Heart right ventricle (tissue), 16 donors: Measurements from ENCODE around the gene SPSB1. TPM values are rescaled to one million over a fixed set of nuclear protein-coding genes. Genes with fewer than 3 reads are reported as not detected.

ENCODE experiments used
- ATAC-seq, 8 donors: fragments of 200-7000 bp; cut with Tn5 transposase; one replicate each; pipeline ENCODE4 v1.9.1; 2020; ENCODE audit warnings: mild to moderate bottlenecking in 8 of 8, moderate library complexity in 8 of 8, moderate number of reproducible peaks in 1 of 8
- DNase-seq, 2 donors: peaks; one replicate each; pipeline ENCODE4 v3.0.0-alpha.2; 2020
- H3K27ac ChIP-seq, 10 donors: fragments of 200-600 bp; sonication (generic) in 2 of 10; one replicate each; pipeline versions ENCODE4 v1.5.0 to v1.8.0; 2020 to 2022; ENCODE audit warnings: mild to moderate bottlenecking in 3 of 10
- H3K27me3 ChIP-seq, 7 donors: fragments of 200-600 bp; one replicate each; pipeline ENCODE4 v1.8.0; 2021 to 2022; ENCODE audit warnings: mild to moderate bottlenecking in 2 of 7
- H3K36me3 ChIP-seq, 9 donors: fragments of 200-600 bp; sonication (generic) in 1 of 9; one replicate each; pipeline versions ENCODE4 v1.5.0 to v1.8.0; 2020 to 2022; ENCODE audit warnings: mild to moderate bottlenecking in 2 of 9
- H3K4me1 ChIP-seq, 9 donors: fragments of 200-600 bp; sonication (generic) in 1 of 9; one replicate each; pipeline versions ENCODE4 v1.5.0 to v1.8.0; 2020 to 2022; ENCODE audit warnings: mild to moderate bottlenecking in 4 of 9
- H3K4me3 ChIP-seq, 10 donors: fragments of 200-600 bp; sonication (generic) in 2 of 10; one replicate each; pipeline versions ENCODE4 v1.5.0 to v1.8.0; 2020 to 2022; ENCODE audit warnings: mild to moderate bottlenecking in 7 of 10, moderate library complexity in 2 of 10
- H3K9me3 ChIP-seq, 11 donors: fragments of 200-600 bp in 10 of 11; sonication (generic) in 2 of 11; one replicate each; pipeline versions ENCODE4 v1.5.0 to v1.8.0; 2013 to 2022; ENCODE audit warnings: mild to moderate bottlenecking in 2 of 11, control low read depth in 1 of 11, moderate library complexity in 1 of 11
- WGBS, 2 donors: extraction: QIAGEN DNeasy Blood & Tissue Kit; methylation state at CpG; one replicate each; pipeline ENCODE4 v1.1.7; 2013; ENCODE audit warnings: inconsistent platforms in 1 of 2; 5-methylcytosine and 5-hydroxymethylcytosine counted together
- intact Hi-C, 10 donors: fragments of 100-400 bp; cut with DNase I; formaldehyde crosslinking; loops; one replicate each; pipeline versions ENCODE4 v1.11.1 to v1.14.2; 2022
- polyA plus RNA-seq, 2 donors: library from polyadenylated mRNA; stranded (reverse); fragments of 200-250 nt; gene quantifications; one replicate each; pipeline ENCODE4 v1.2.3, GENCODE V29; 2013
- total RNA-seq, 10 donors: library from RNA; stranded (reverse); fragmentation: NEBNext Ultra II Directional in 3 of 10; extraction: Animal tissue kit (Norgen Biotek cat#: 25700) in 3 of 10; gene quantifications; one replicate each; pipeline versions ENCODE4 v1.2.1 to v1.2.4, GENCODE V29; 2021 to 2023
- TF ChIP-seq, protein P1 (sequence below), 9 donors: fragments of 200-600 bp; sonication (generic) in 2 of 9; IDR thresholded peaks; one replicate each; pipeline versions ENCODE4 v1.5.0 to v1.8.0; 2021 to 2022; ENCODE audit warnings: antibody characterized with exemption in 9 of 9, mild to moderate bottlenecking in 5 of 9, moderate library complexity in 1 of 9
- donor health status: Arrhythmogenic right ventricular cardiomyopathy.
- donor health status: ischemic (EF 13 %, LVEDD 7.1; RV severe dilation, severe dysfunction).
- donor health status: healthy with polysubstance abuse.
- donor health status: DM: no; HTN: yes; CAD: no.
- donor health status: DM: no; HTN: no; CAD: no.
- donor health status: ischemic (EF 25% LVEDD 6.9; RV normal size, moderate dysfunction).
- donor health status: ischemic (EF 25% LVEDD 5.7; RV mildly dilated, moderate dysfunction).
- donor health status: healthy.
- donor health status: DM: yes; HTN: yes; CAD: no.
- donor health status: Ischemic cardiomyopathy.
- donor health status: ischemic (EF 35%, LVEDD 5.7; RV mildly dilated, moderate dysfunction).
- donor health status: nonischemic (EF 11% LVEDD 7.7; RV severe dilation, severe dysfunction).
- donor health status: DM: yes; HTN: yes; CAD: no.
- donor health status: PGD.
- donor health status: ischemic (EF 29% LVEDD 5.4; RV normal size, mild dysfunction).
- donor health status: nonischemic (EF 23%, LVEDD 6.1; RV moderate dilation, normal function).

The SPSB1 gene
- total and polyA plus RNA-seq, 12 donors: 5.5 to 16.5 (median 8.8) TPM

GRCh38 chr1:9378801-9379200 is 86.1 kb downstream of the SPSB1 start:
- no peaks in the 10 kb centered on the region for H3K9me3 ChIP-seq
- ATAC-seq (no peak), DNase-seq (no peak)
- intact Hi-C loops: loop anchor here in 2 of 10 donors (5.0 kb wide), 2 partner anchors 76 to 86 kb away; partner anchors contain the start of gene SPSB1 (in 1 of the 2)
- peaks cover 8 to 40% (median 27%) of the 10 kb centered on the region in 9 donors for H3K4me1 ChIP-seq
- H3K27ac ChIP-seq: no peak overlapping the region
- no peak overlapping the region for H3K4me3 ChIP-seq
- no peaks in the 10 kb centered on the region for H3K36me3 ChIP-seq
- no peaks in the 10 kb centered on the region for H3K27me3 ChIP-seq
- 97 to 100% methylated on average over 4 of the region's 4 CpGs for WGBS, 2 donors
- TF ChIP-seq, protein P1, sequence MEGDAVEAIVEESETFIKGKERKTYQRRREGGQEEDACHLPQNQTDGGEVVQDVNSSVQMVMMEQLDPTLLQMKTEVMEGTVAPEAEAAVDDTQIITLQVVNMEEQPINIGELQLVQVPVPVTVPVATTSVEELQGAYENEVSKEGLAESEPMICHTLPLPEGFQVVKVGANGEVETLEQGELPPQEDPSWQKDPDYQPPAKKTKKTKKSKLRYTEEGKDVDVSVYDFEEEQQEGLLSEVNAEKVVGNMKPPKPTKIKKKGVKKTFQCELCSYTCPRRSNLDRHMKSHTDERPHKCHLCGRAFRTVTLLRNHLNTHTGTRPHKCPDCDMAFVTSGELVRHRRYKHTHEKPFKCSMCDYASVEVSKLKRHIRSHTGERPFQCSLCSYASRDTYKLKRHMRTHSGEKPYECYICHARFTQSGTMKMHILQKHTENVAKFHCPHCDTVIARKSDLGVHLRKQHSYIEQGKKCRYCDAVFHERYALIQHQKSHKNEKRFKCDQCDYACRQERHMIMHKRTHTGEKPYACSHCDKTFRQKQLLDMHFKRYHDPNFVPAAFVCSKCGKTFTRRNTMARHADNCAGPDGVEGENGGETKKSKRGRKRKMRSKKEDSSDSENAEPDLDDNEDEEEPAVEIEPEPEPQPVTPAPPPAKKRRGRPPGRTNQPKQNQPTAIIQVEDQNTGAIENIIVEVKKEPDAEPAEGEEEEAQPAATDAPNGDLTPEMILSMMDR (IDR thresholded peaks at IDR 0.05): no peak

DNA sequence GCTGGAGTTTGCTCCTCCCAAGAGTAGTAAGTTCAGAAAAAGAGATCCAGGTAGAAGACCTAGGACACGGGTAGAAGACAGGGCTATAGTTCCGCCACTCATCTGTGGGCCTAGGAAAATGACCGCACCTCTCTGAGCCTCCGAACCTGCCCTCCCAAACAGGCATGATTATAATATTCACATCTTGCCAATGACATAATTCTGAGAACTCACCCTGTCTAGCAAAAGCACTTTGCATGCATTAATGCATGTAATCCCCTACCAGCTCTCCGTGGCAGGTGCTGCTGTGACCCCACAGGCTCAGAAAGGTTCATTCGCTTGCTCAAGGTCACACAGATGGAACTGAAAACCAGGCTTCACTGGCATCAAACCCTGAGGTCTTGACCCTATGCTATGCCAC is 88.0 kb downstream of the SPSB1 start:
- intact Hi-C loops: loop anchor here in 1 of 10 donors (10.0 kb wide), 1 partner anchor 64 kb away; no protein-coding TSS in a partner anchor
- Histone ChIP-seq H3K27ac (no peak overlapping the region), H3K4me3 (no peak overlapping the region), H3K4me1 (peaks cover 15 to 50% (median 31%) of the 10 kb centered on the region in 9 donors), H3K27me3 (no peaks in the 10 kb centered on the region), H3K36me3 (no peaks in the 10 kb centered on the region), H3K9me3 (no peaks in the 10 kb centered on the region)
- ATAC-seq (no peak), DNase-seq (no peak)
- 89 to 96% methylated on average over 6 of the region's 6 CpGs for WGBS, 2 donors
- TF ChIP-seq, protein P1 (IDR thresholded peaks at IDR 0.05): no peak

DNA sequence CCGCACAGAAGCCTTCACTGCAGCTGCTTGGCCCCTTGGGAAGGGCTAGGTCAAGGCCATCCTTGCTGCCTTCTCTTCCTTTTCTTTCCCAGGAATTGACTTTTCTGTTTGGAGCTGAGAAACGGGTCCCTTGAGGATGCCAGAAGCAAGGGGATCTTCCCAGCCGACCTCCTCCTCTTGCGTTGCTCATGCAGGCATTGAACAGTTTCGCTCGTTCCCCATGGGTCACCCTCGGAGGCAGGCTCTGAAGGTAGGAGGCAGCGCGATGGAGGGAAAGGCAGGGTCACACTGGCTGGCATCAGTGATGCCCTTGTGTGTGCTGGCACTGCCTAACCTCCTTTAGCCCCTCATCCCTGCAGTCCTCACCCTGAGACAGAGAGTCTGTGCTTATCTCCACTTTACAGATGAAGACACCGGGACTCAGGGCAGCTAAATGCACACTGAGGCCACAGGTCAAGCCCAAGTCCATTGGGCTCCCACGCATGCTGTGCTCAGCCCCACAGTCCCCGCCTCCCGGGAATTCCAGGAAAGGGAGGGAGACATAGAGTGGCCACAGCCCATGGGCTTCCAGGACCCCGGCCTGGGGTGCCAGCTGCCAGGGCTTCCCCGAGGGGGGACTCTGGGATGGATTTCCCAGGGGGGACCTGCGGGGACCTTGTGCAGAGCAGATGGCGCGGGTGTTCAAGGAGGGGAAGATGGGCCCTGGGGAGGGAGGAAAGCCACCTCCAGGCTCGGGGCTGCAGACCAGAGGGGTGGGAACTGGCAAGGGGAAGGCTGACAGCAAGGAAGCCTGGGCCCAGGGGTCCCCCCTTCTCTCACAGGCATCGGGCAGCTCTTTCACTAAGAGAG is 90.2 kb downstream of the SPSB1 start:
- Histone ChIP-seq H3K9me3 (no peaks in the 10 kb centered on the region), H3K27me3 (no peaks in the 10 kb centered on the region), H3K4me1 (peaks cover 7 to 31% (median 15%) of the 10 kb centered on the region in 9 donors), H3K36me3 (no peaks in the 10 kb centered on the region), H3K27ac (no peak overlapping the region), H3K4me3 (no peak overlapping the region)
- DNase-seq (peak in 1 of 2 donors; percentile 38), ATAC-seq (no peak)
- intact Hi-C loops: loop anchor here in 1 of 10 donors (10.0 kb wide), 1 partner anchor 62 kb away; no protein-coding TSS in a partner anchor
- TF ChIP-seq, protein P1 (IDR thresholded peaks at IDR 0.05): no peak
- WGBS, 2 donors: 71 to 74% methylated on average over 20 of the region's 20 CpGs

DNA sequence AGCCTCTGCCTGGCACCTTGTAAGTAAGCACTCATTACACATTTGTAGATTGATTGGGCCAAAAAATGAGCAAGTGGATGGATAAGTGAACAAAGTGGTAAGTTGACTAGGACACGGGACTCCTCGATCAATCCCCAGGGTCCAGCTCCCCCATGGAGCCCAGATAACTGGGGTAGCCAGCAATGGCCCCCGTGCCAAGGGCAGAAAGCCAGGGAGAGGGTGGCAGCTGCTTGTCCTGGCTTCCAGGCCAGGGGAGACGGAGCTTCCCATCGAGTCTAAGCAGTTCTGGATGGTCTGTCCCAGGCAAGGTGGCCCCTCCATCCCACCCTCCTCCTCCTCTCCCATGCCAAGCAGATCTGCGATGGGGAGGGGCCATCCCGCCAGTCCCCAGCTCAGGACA is 91.4 kb downstream of the SPSB1 start:
- peak in 3 of 8 donors; percentile 6 to 16 (median 15) for ATAC-seq
- intact Hi-C loops: loop anchor here in 1 of 10 donors (10.0 kb wide), 1 partner anchor 61 kb away; no protein-coding TSS in a partner anchor

More for the DNA sequence above, 91.4 kb downstream of the SPSB1 start:
- DNase-seq: no peak
- Histone ChIP-seq H3K27ac (peak overlapping the region in 7 of 10 donors; percentile 47 to 83 (median 73)), H3K36me3 (no peaks in the 10 kb centered on the region), H3K4me1 (peaks cover 7 to 41% (median 22%) of the 10 kb centered on the region in 9 donors), H3K4me3 (no peak overlapping the region), H3K27me3 (no peaks in the 10 kb centered on the region), H3K9me3 (no peaks in the 10 kb centered on the region)
- TF ChIP-seq, protein P1 (IDR thresholded peaks at IDR 0.05): no peak
- 54 to 61% methylated on average over 7 of the region's 7 CpGs for WGBS, 2 donors
